ENCODE measurements around the gene SLC2A14. TPM values are rescaled to one million over a fixed set of nuclear protein-coding genes. Genes with fewer than 3 reads are reported as not detected.
"Not testable (repeated sequence)": the region's sequence is repeated elsewhere in the genome, so short reads cannot be mapped to it uniquely, and the experiment has no call there.

SLC2A14 gene
- total RNA-seq, 1 experiment from 2014 or later = 0.13 TPM

GRCh38 chr12:7832059-7832696 lies 40.5 kb downstream of the SLC2A14 start:
- no peaks in the 10 kb centered on the region for H3K36me3 ChIP-seq (ENCODE audit: low read depth)
- no peaks in the 10 kb centered on the region for H3K27me3 ChIP-seq (ENCODE audit: insufficient read depth, low read depth)
- ChIA-PET CTCF (interaction anchor here (0.7 to 1.6 kb wide), 4 partner anchors 21 to 209 kb away, joined by 3 to 11 read pairs (median 5); partner anchors contain the start of gene SLC2A3), POLR2A (ENCODE audit: unreplicated experiment) (no interaction called here)
- no peak overlapping the region for H3K4me2 ChIP-seq
- no TSS peak for BruUV-seq (replicated peaks)
- peak; percentile 48 to 56 for DNase-seq
- H3F3A ChIP-seq (ENCODE audit: insufficient read depth, low read depth) = peaks cover 7% of the 10 kb centered on the region; the same call in 1 of the 2 replicates
- H3K9me3 ChIP-seq (ENCODE audit: insufficient read depth, low read depth) = no peaks in the 10 kb centered on the region
- no peak overlapping the region for H3K4me3 ChIP-seq
- H4K20me1 ChIP-seq (ENCODE audit: insufficient read depth) = no peaks in the 10 kb centered on the region
- no peak overlapping the region for H3K27ac ChIP-seq
- H3K9me2 ChIP-seq (ENCODE audit: insufficient read depth) = no peaks in the 10 kb centered on the region
- TF ChIP-seq EZH2 (IDR thresholded peaks at IDR 0.05; ENCODE audit: low read depth) (no peak), CTCF (conservative IDR thresholded peaks at IDR 0.05) (peak; percentile 78)
- H2AFZ ChIP-seq = no peak overlapping the region
- peaks cover 17% of the 10 kb centered on the region for H3K4me1 ChIP-seq (replicated peaks; ENCODE audit: insufficient read depth)
- no peaks in the 10 kb centered on the region for H3K79me2 ChIP-seq (ENCODE audit: low read depth)
- intact Hi-C loops (cut with micrococcal nuclease; ENCODE audit: unreplicated experiment) = loop anchor here (1.0 kb wide), 1 partner anchor 163 kb away; no protein-coding TSS in a partner anchor

- H2AFZ ChIP-seq; intact Hi-C loops (cut with micrococcal nuclease; ENCODE audit: unreplicated experiment); DNase-seq; H3K36me3 ChIP-seq (ENCODE audit: low read depth); H3K4me2 ChIP-seq; H4K20me1 ChIP-seq (ENCODE audit: insufficient read depth); H3K9me2 ChIP-seq (ENCODE audit: insufficient read depth); H3K9me3 ChIP-seq (ENCODE audit: insufficient read depth, low read depth); BruUV-seq (replicated peaks); H3K27me3 ChIP-seq (ENCODE audit: insufficient read depth, low read depth); H3K27ac ChIP-seq; POLR2A ChIA-PET (ENCODE audit: unreplicated experiment); H3K4me3 ChIP-seq; H3K79me2 ChIP-seq (ENCODE audit: low read depth): not testable (repeated sequence)
- CTCF ChIA-PET = interaction anchor here (0.6 kb wide), 1 partner anchor 184 kb away, joined by 3 read pairs; no protein-coding TSS in a partner anchor
- H3F3A ChIP-seq (ENCODE audit: insufficient read depth, low read depth) = peaks cover 14% of the 10 kb centered on the region
- H3K4me1 ChIP-seq (replicated peaks; ENCODE audit: insufficient read depth) = peaks cover 20% of the 10 kb centered on the region
Observed at GRCh38 chr12:7829737-7830136, 43.0 kb downstream of the SLC2A14 start.

GRCh38 chr12:7825754-7826153 lies 47.0 kb downstream of the SLC2A14 start:
- ChIA-PET POLR2A (ENCODE audit: unreplicated experiment) (interaction anchor here (0.6 kb wide), 1 partner anchor 242 kb away, joined by 13 read pairs; no protein-coding TSS in a partner anchor), CTCF (interaction anchor here (0.7 kb wide), 3 partner anchors 163 to 1288 kb away, joined by 3 to 4 read pairs (median 3); no protein-coding TSS in a partner anchor)
- H3K9me2 ChIP-seq (ENCODE audit: insufficient read depth); H3K4me3 ChIP-seq; intact Hi-C loops (cut with micrococcal nuclease; ENCODE audit: unreplicated experiment); H3K36me3 ChIP-seq (ENCODE audit: low read depth); H3K79me2 ChIP-seq (ENCODE audit: low read depth); BruUV-seq (replicated peaks); H3K27me3 ChIP-seq (ENCODE audit: insufficient read depth, low read depth); H3K9me3 ChIP-seq (ENCODE audit: insufficient read depth, low read depth); H4K20me1 ChIP-seq (ENCODE audit: insufficient read depth); H2AFZ ChIP-seq: not testable (repeated sequence)
- Histone ChIP-seq H3K4me2 (peak overlapping the region; percentile 58), H3K4me1 (replicated peaks; ENCODE audit: insufficient read depth) (peaks cover 17% of the 10 kb centered on the region), H3K27ac (peak overlapping the region; percentile 89), H3F3A (ENCODE audit: insufficient read depth, low read depth) (peaks cover 14% of the 10 kb centered on the region)
- peak; percentile 83 to 97 for DNase-seq

GRCh38 chr12:7806863-7807487 lies 65.7 kb downstream of the SLC2A14 start:
- no peaks in the 10 kb centered on the region for H4K20me1 ChIP-seq (ENCODE audit: insufficient read depth)
- no peak overlapping the region for H3K27ac ChIP-seq
- no peaks in the 10 kb centered on the region for H3K27me3 ChIP-seq (ENCODE audit: insufficient read depth, low read depth)
- no peaks in the 10 kb centered on the region for H3F3A ChIP-seq (ENCODE audit: insufficient read depth, low read depth)
- peak; percentile 70 to 77 for DNase-seq
- no peaks in the 10 kb centered on the region for H3K9me2 ChIP-seq (ENCODE audit: insufficient read depth)
- POLR2A ChIA-PET (ENCODE audit: unreplicated experiment) = interaction anchor here (0.7 kb wide), 1 partner anchor 1015 kb away, joined by 3 read pairs; the partner anchor contains the start of gene A2ML1
- no peaks in the 10 kb centered on the region for H3K9me3 ChIP-seq (ENCODE audit: insufficient read depth, low read depth)
- H3K36me3 ChIP-seq (ENCODE audit: low read depth) = no peaks in the 10 kb centered on the region
- CTCF ChIA-PET = interaction anchor here (0.5 to 1.0 kb wide), 5 partner anchors 15 to 189 kb away, joined by 3 to 5 read pairs (median 3); no protein-coding TSS in a partner anchor
- peaks cover 6% of the 10 kb centered on the region for H3K4me1 ChIP-seq (replicated peaks; ENCODE audit: insufficient read depth)
- no peaks in the 10 kb centered on the region for H3K79me2 ChIP-seq (ENCODE audit: low read depth)
- no TSS peak for BruUV-seq (replicated peaks)
- intact Hi-C loops (cut with micrococcal nuclease; ENCODE audit: unreplicated experiment) = loop anchor here (1.0 to 2.0 kb wide), 3 partner anchors 89 to 164 kb away; no protein-coding TSS in a partner anchor
- TF ChIP-seq EZH2 (IDR thresholded peaks at IDR 0.05; ENCODE audit: low read depth) (no peak), CTCF (conservative IDR thresholded peaks at IDR 0.05) (peak; percentile 95)
- no peak overlapping the region for H2AFZ ChIP-seq
- H3K4me3 ChIP-seq = no peak overlapping the region
- H3K4me2 ChIP-seq = no peak overlapping the region

GRCh38 chr12:7806319-7806718 lies 66.4 kb downstream of the SLC2A14 start:
- H3K9me3 ChIP-seq (ENCODE audit: insufficient read depth, low read depth); H3F3A ChIP-seq (ENCODE audit: insufficient read depth, low read depth); DNase-seq; H3K9me2 ChIP-seq (ENCODE audit: insufficient read depth); H3K27ac ChIP-seq; H3K4me1 ChIP-seq (replicated peaks; ENCODE audit: insufficient read depth); H3K27me3 ChIP-seq (ENCODE audit: insufficient read depth, low read depth); H4K20me1 ChIP-seq (ENCODE audit: insufficient read depth); BruUV-seq (replicated peaks); H3K4me3 ChIP-seq; H3K79me2 ChIP-seq (ENCODE audit: low read depth); H3K36me3 ChIP-seq (ENCODE audit: low read depth); H3K4me2 ChIP-seq; H2AFZ ChIP-seq: not testable (repeated sequence)
- intact Hi-C loops (cut with micrococcal nuclease; ENCODE audit: unreplicated experiment) = loop anchor here (2.0 kb wide), 1 partner anchor 164 kb away; no protein-coding TSS in a partner anchor
- ChIA-PET CTCF (interaction anchor here (0.5 to 0.6 kb wide), 2 partner anchors 16 to 188 kb away, joined by 5 read pairs; no protein-coding TSS in a partner anchor), POLR2A (ENCODE audit: unreplicated experiment) (interaction anchor here (0.7 kb wide), 1 partner anchor 1016 kb away, joined by 3 read pairs; the partner anchor contains the start of gene A2ML1)

Measured in PC-9 (cell line).